Esophagus muscularis mucosa (tissue), 4 donors: ENCODE data around the gene PLCL1.

Source experiments
- EP300 ChIP-seq: sonication (generic); formaldehyde crosslinking; IDR thresholded peaks from one replicate; pipeline ENCODE4 v1.6.1; 2017; ENCODE audit warnings: antibody characterized with exemption
- POLR2A ChIP-seq: fragments of 450-650 bp; IDR thresholded peaks from one replicate; pipeline ENCODE4 v1.6.1; 2017; ENCODE audit warnings: antibody characterized with exemption, moderate library complexity, mild to moderate bottlenecking, low read depth
- POLR2AphosphoS5 ChIP-seq, 2 donors: sonication (generic); formaldehyde crosslinking; IDR thresholded peaks; one replicate each; pipeline ENCODE4 v1.6.1; 2017; ENCODE audit warnings: antibody characterized with exemption in 2 of 2
- TF ChIP-seq, protein P1 (sequence below), 3 experiments: fragments of 200-600 bp in 2 of 3; fragments of 450-650 bp in 1 of 3; sonication (generic) in 2 of 3; IDR thresholded peaks; one replicate each; pipeline ENCODE4 v1.5.1; 2017 to 2019; ENCODE audit warnings: antibody characterized with exemption in 3 of 3, mild to moderate bottlenecking in 2 of 3, moderate library complexity in 1 of 3

DNA sequence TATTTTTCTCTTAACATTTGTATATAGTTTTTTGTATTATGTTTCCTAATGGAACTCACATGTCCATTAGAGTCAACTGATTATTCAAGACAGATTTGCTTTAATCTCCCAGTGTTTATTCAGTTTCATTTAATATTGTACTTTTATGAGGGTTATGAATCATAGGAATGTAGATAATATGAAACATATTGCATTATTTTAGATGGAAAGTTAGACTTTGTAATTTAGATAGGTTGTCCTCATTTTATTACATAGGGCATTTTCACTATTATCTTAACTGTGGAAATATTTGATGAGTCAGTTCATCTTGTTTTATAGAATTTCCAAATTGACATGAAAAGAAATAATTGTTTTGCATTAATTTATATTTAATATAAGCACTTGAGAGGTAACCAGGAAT lies 240.8 kb downstream of the PLCL1 start:
- TF ChIP-seq, protein P1, sequence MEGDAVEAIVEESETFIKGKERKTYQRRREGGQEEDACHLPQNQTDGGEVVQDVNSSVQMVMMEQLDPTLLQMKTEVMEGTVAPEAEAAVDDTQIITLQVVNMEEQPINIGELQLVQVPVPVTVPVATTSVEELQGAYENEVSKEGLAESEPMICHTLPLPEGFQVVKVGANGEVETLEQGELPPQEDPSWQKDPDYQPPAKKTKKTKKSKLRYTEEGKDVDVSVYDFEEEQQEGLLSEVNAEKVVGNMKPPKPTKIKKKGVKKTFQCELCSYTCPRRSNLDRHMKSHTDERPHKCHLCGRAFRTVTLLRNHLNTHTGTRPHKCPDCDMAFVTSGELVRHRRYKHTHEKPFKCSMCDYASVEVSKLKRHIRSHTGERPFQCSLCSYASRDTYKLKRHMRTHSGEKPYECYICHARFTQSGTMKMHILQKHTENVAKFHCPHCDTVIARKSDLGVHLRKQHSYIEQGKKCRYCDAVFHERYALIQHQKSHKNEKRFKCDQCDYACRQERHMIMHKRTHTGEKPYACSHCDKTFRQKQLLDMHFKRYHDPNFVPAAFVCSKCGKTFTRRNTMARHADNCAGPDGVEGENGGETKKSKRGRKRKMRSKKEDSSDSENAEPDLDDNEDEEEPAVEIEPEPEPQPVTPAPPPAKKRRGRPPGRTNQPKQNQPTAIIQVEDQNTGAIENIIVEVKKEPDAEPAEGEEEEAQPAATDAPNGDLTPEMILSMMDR (IDR thresholded peaks at IDR 0.05), result no peak
- no peak for TF ChIP-seq POLR2A
- TF ChIP-seq POLR2AphosphoS5 (IDR thresholded peaks at IDR 0.05), result no peak
- no peak for TF ChIP-seq EP300
